ENCODE data around the gene CARD14. TPM values are rescaled to one million over a fixed set of nuclear protein-coding genes. Genes with fewer than 3 reads are reported as not detected.

Gene CARD14
- total and polyA plus RNA-seq, 2 of the 13 experiments (the other 11 are each of a cell fraction or from before 2014, with no cell fraction given), result 0.11 TPM; not detected in 1

DNA sequence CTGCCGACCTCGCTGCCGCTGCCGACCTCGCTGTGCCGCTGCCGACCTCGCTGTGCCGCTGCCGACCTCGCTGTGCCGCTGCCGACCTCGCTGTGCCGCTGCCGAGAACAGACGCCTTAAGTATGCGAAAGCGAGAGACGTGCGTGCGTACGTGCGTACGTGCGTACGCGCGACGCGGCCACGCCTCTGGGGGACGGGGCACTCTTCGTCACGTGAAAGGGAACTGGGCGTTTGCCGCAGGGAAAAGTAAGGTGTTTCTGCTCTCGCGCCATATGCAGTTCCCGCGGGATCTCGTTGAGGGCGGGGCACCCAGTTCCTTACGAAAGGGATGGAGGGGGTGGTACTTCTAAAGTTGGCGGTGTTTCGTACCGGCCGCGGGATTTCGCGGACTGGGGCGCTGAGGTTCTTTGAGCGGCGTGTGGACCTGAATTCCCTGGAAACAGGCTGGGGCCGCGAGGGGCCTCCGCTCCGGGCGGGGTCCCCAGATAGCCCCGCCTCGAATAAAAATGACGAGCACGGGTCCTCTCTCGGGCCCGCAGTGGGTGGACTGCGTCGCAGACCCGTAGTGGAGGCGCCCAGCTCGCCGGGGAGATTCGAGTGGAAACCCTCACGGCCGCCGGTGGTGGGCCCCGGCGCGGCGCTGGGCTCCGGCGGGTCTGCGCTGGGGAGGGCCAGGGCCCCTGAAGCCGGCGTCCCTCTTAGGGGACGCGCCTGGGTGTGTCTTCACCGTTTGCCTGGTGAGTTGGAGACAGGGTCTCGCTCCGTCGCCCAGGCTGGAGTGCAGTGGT lies 22.6 kb upstream of the CARD14 start, which contains the start of gene EIF4A3 (continued):
- no peak for TF ChIP-seq NR1H2 (CRISPR knock-in tag; IDR thresholded peaks at IDR 0.05; ENCODE audit: borderline replicate concordance, low read depth)
- TF ChIP-seq FOSL2 (CRISPR knock-in tag; IDR thresholded peaks at IDR 0.05), result peak; percentile 28
- TF ChIP-seq, protein P1, sequence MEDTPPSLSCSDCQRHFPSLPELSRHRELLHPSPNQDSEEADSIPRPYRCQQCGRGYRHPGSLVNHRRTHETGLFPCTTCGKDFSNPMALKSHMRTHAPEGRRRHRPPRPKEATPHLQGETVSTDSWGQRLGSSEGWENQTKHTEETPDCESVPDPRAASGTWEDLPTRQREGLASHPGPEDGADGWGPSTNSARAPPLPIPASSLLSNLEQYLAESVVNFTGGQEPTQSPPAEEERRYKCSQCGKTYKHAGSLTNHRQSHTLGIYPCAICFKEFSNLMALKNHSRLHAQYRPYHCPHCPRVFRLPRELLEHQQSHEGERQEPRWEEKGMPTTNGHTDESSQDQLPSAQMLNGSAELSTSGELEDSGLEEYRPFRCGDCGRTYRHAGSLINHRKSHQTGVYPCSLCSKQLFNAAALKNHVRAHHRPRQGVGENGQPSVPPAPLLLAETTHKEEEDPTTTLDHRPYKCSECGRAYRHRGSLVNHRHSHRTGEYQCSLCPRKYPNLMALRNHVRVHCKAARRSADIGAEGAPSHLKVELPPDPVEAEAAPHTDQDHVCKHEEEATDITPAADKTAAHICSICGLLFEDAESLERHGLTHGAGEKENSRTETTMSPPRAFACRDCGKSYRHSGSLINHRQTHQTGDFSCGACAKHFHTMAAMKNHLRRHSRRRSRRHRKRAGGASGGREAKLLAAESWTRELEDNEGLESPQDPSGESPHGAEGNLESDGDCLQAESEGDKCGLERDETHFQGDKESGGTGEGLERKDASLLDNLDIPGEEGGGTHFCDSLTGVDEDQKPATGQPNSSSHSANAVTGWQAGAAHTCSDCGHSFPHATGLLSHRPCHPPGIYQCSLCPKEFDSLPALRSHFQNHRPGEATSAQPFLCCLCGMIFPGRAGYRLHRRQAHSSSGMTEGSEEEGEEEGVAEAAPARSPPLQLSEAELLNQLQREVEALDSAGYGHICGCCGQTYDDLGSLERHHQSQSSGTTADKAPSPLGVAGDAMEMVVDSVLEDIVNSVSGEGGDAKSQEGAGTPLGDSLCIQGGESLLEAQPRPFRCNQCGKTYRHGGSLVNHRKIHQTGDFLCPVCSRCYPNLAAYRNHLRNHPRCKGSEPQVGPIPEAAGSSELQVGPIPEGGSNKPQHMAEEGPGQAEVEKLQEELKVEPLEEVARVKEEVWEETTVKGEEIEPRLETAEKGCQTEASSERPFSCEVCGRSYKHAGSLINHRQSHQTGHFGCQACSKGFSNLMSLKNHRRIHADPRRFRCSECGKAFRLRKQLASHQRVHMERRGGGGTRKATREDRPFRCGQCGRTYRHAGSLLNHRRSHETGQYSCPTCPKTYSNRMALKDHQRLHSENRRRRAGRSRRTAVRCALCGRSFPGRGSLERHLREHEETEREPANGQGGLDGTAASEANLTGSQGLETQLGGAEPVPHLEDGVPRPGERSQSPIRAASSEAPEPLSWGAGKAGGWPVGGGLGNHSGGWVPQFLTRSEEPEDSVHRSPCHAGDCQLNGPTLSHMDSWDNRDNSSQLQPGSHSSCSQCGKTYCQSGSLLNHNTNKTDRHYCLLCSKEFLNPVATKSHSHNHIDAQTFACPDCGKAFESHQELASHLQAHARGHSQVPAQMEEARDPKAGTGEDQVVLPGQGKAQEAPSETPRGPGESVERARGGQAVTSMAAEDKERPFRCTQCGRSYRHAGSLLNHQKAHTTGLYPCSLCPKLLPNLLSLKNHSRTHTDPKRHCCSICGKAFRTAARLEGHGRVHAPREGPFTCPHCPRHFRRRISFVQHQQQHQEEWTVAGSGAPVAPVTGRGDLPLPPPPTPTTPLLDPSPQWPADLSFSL (CRISPR knock-in tag; IDR thresholded peaks at IDR 0.05), result no peak
- no peak for TF ChIP-seq FLYWCH1 (CRISPR knock-in tag; IDR thresholded peaks at IDR 0.05)
- TF ChIP-seq, protein P2, sequence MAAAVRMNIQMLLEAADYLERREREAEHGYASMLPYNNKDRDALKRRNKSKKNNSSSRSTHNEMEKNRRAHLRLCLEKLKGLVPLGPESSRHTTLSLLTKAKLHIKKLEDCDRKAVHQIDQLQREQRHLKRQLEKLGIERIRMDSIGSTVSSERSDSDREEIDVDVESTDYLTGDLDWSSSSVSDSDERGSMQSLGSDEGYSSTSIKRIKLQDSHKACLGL (CRISPR knock-in tag; IDR thresholded peaks at IDR 0.05), result peak; percentile 86
- no peak for TF ChIP-seq ATM (IDR thresholded peaks at IDR 0.05; ENCODE audit: borderline replicate concordance)
- TF ChIP-seq MEIS1 (CRISPR knock-in tag; IDR thresholded peaks at IDR 0.05; ENCODE audit: borderline replicate concordance), result peak; percentile 89
- TF ChIP-seq ZNF343 (CRISPR knock-in tag; IDR thresholded peaks at IDR 0.05), result peak; percentile 94
- TF ChIP-seq PHF5A (CRISPR knock-in tag; IDR thresholded peaks at IDR 0.05; ENCODE audit: low read depth, unreplicated experiment), result peak; percentile 94
- peak; percentile 100 for TF ChIP-seq SPEN (CRISPR knock-in tag; IDR thresholded peaks at IDR 0.05; ENCODE audit: low read depth)
- TF ChIP-seq, protein P3, sequence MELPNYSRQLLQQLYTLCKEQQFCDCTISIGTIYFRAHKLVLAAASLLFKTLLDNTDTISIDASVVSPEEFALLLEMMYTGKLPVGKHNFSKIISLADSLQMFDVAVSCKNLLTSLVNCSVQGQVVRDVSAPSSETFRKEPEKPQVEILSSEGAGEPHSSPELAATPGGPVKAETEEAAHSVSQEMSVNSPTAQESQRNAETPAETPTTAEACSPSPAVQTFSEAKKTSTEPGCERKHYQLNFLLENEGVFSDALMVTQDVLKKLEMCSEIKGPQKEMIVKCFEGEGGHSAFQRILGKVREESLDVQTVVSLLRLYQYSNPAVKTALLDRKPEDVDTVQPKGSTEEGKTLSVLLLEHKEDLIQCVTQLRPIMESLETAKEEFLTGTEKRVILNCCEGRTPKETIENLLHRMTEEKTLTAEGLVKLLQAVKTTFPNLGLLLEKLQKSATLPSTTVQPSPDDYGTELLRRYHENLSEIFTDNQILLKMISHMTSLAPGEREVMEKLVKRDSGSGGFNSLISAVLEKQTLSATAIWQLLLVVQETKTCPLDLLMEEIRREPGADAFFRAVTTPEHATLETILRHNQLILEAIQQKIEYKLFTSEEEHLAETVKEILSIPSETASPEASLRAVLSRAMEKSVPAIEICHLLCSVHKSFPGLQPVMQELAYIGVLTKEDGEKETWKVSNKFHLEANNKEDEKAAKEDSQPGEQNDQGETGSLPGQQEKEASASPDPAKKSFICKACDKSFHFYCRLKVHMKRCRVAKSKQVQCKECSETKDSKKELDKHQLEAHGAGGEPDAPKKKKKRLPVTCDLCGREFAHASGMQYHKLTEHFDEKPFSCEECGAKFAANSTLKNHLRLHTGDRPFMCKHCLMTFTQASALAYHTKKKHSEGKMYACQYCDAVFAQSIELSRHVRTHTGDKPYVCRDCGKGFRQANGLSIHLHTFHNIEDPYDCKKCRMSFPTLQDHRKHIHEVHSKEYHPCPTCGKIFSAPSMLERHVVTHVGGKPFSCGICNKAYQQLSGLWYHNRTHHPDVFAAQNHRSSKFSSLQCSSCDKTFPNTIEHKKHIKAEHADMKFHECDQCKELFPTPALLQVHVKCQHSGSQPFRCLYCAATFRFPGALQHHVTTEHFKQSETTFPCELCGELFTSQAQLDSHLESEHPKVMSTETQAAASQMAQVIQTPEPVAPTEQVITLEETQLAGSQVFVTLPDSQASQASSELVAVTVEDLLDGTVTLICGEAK (IDR thresholded peaks at IDR 0.05), result no peak
- TF ChIP-seq, protein P3 (CRISPR knock-in tag; IDR thresholded peaks at IDR 0.05), result peak; percentile 65; the same call in 1 of the 2 replicates
- TF ChIP-seq MTA1 (CRISPR knock-in tag; IDR thresholded peaks at IDR 0.05; ENCODE audit: borderline replicate concordance), result peak; percentile 75; the same call in 1 of the 2 replicates
